ENCODE data around the gene OMA1.
"Not testable (repeated sequence)": the region's sequence is repeated elsewhere in the genome, so short reads cannot be mapped to it uniquely, and the experiment has no call there.

OMA1 gene

GRCh38 chr1:58546520-58547308, at the start of gene OMA1:
OMA1 (minus strand) TSS chr1:58546726; CDS start chr1:58539294, 7,432 bp downstream.
- DNase-seq: peak; percentile 91

GRCh38 chr1:58594546-58594945, 48.0 kb upstream of the OMA1 start:
- DNase-seq: no peak

- DNase-seq: no peak
Observed at GRCh38 chr1:58592522-58593134, 46.1 kb upstream of the OMA1 start.

- DNase-seq: no peak
Observed at GRCh38 chr1:58591806-58592205, 45.3 kb upstream of the OMA1 start.

GRCh38 chr1:58590019-58590418, 43.5 kb upstream of the OMA1 start:
- DNase-seq: no peak

GRCh38 chr1:58588396-58588795, 41.9 kb upstream of the OMA1 start:
- no peak for DNase-seq

GRCh38 chr1:58587667-58588066, 41.1 kb upstream of the OMA1 start:
- no peak for DNase-seq

- no peak for DNase-seq
Observed at GRCh38 chr1:58586271-58586670, 39.7 kb upstream of the OMA1 start.

GRCh38 chr1:58585581-58586151, 39.1 kb upstream of the OMA1 start:
- DNase-seq: no peak

- DNase-seq: no peak
Observed at GRCh38 chr1:58585166-58585565, 38.6 kb upstream of the OMA1 start.

GRCh38 chr1:58584082-58584895, 37.8 kb upstream of the OMA1 start:
- DNase-seq: no peak

GRCh38 chr1:58583496-58583895, 37.0 kb upstream of the OMA1 start:
- no peak for DNase-seq

GRCh38 chr1:58582143-58582542, 35.6 kb upstream of the OMA1 start:
- not testable (repeated sequence) for DNase-seq

GRCh38 chr1:58581641-58582040, 35.1 kb upstream of the OMA1 start:
- DNase-seq: no peak

- no peak for DNase-seq
Observed at GRCh38 chr1:58580186-58580585, 33.7 kb upstream of the OMA1 start.

- DNase-seq: no peak
Observed at GRCh38 chr1:58577654-58578030, 31.1 kb upstream of the OMA1 start.

GRCh38 chr1:58576727-58577653, 30.5 kb upstream of the OMA1 start, which contains the start of gene TACSTD2:
TACSTD2 (minus strand) TSS chr1:58577252; CDS start chr1:58577156, 96 bp downstream.
- DNase-seq: peak; percentile 83

- no peak for DNase-seq
Observed at GRCh38 chr1:58576325-58576726, 29.8 kb upstream of the OMA1 start.

- no peak for DNase-seq
Observed at GRCh38 chr1:58575551-58576324, 29.2 kb upstream of the OMA1 start.

GRCh38 chr1:58574816-58575215, 28.3 kb upstream of the OMA1 start:
- DNase-seq: no peak
